ENCODE results near the gene RPP38. TPM values are rescaled to one million over a fixed set of nuclear protein-coding genes. Genes with fewer than 3 reads are reported as not detected.
A peak's percentile ranks its signal among the peaks of the same experiment; 100 is the strongest.

Gene RPP38
- total RNA-seq, 1 donor from 2014 or later, result 20.3 TPM

DNA sequence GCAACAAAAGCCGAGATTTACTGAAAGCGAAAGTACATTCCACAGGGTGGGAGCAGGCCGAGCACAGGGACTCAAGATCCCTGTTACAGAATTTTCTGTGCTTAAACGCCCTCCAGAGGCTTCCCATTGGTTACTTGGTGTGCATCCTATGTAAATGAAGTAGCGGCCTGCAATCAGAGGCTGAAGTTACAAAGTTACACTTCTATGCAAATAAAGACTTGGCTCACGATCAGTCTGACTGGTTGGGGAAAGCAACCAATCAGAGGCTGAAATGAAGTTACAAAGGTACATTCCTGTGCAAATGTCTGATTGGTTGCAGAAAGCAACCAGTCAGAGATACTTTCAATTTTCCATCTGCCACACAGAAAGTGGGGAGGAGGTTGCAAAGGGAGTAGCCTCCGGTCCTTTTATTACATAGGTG lies 12.6 kb upstream of the RPP38 start:
- H3K27me3 Mint-ChIP-seq (ENCODE audit: low read depth), result no peaks in the 10 kb centered on the region
- no peaks in the 10 kb centered on the region for H3K4me1 Mint-ChIP-seq (ENCODE audit: low read depth)
- DNase-seq (ENCODE audit: low spot score), result no peak
- H3K27ac Mint-ChIP-seq, result no peak overlapping the region
- H3K9me3 Mint-ChIP-seq, result no peaks in the 10 kb centered on the region
- no peak overlapping the region for H3K4me3 Mint-ChIP-seq (ENCODE audit: low read depth)
- intact Hi-C loops (cut with micrococcal nuclease), result no loop called here
- H3K36me3 Mint-ChIP-seq (ENCODE audit: low read depth), result no peaks in the 10 kb centered on the region

DNA sequence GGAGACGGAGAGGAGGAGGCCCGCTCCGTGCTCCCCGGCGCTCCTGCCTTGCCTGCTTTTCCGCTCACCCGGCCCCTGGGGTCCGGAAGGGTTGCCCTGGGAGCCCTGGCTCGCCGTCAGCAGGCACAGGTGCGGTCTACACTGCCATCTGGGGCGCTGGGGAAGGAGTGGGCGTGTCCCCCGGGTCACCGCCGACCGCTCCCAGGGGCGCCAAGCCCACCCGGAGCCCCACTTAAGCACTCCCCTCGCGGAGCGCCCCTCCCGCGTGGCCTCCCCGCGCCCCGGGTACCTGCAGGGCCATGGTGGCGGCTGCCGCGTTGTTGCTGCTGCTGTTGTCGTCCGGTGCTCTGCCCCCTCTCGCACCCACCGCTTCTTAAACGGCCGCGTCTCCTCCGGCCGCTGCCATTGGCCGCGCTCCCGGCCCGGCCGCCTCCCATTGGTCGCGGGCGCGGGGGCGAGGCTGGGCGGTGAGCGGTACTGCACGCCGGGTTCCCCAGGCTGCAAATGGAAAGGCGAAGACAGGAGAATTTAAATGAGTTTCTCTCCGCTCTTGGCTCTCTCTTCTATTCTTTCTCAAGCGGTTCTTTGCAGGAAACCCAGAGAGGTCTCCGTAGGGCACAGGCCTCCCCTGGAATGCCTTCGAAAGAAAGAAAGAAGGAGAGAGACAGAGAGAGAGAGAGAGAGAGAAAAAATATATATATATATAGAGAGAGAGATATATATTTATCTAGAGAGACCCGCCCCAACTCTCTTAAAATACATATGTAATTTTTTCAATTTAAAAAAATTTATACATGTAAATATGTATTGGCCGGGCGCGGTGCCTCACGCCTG lies 8.5 kb upstream of the RPP38 start, which contains the start of gene ACBD7:
Gene ACBD7 (minus strand): TSS at position 349 of the 834 bp plus-strand sequence. CDS start 48 bp downstream, at position 301.
- Mint-ChIP-seq H3K27me3 (ENCODE audit: low read depth) (peaks cover 7% of the 10 kb centered on the region), H3K4me3 (ENCODE audit: low read depth) (peak within 1 kb of the TSS; percentile 67), H3K36me3 (ENCODE audit: low read depth) (no peaks in the 10 kb centered on the region), H3K27ac (no peak within 1 kb of the TSS), H3K4me1 (ENCODE audit: low read depth) (no peaks in the 10 kb centered on the region), H3K9me3 (no peaks in the 10 kb centered on the region)
- intact Hi-C loops (cut with micrococcal nuclease), result loop anchor here (1.0 kb wide), 1 partner anchor 9 kb away; the partner anchor contains the start of gene RPP38
- peak; percentile 79 for DNase-seq (ENCODE audit: low spot score)

DNA sequence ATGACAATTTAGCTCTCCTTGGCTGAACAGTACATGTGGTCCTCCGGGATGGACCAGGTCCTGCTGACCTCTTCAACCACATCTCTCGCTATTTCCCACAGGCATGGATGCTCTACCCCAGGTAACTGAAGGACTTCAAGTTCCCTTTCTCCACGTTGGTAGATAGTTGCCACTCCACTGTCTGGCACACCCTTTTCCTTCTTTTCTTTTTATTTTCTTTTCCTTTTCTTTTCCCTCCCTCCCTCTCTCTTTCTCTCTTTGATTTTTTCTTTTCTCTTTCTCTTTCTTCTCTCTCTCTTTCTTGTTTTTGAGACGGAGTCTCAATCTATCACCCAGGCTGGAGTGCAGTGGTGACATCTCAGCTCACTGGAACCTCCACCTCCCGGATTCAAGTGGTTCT lies 5.7 kb upstream of the RPP38 start:
- no peak for DNase-seq (ENCODE audit: low spot score)
- Mint-ChIP-seq H3K9me3 (no peaks in the 10 kb centered on the region), H3K4me3 (ENCODE audit: low read depth) (no peak overlapping the region), H3K27ac (no peak overlapping the region), H3K36me3 (ENCODE audit: low read depth) (no peaks in the 10 kb centered on the region), H3K4me1 (ENCODE audit: low read depth) (peaks cover 1% of the 10 kb centered on the region), H3K27me3 (ENCODE audit: low read depth) (peaks cover 9% of the 10 kb centered on the region)
- intact Hi-C loops (cut with micrococcal nuclease), result no loop called here

DNA sequence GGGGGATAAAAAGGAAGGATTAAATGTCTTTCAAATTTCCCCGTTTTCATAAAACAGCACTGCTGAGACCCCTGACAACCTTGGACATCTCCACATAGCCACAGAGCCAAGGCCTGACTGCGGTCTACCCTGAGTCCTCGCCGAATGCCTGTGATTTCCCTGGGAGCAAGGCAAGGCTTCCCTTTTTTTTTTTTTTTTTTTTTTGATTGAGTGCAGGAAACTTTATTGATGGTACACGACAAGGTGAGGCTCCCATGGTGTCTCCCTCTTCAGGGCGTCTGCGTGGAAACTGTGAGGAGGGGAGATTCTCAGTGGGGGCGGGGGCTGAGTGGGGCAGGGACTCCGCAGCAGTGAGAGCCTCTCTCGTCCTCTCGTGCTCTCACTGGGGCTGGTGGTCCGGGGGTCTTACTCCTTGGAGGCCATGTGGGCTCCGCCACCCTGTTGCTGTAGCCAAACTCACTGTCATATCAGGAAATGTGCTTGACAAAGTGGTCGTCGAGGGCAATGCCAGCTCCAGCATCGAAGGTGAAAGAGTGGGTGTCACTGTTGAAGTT lies 4.2 kb upstream of the RPP38 start:
- Mint-ChIP-seq H3K4me1 (ENCODE audit: low read depth) (peaks cover 5% of the 10 kb centered on the region), H3K36me3 (ENCODE audit: low read depth) (peaks cover 5% of the 10 kb centered on the region), H3K27me3 (ENCODE audit: low read depth) (peaks cover 9% of the 10 kb centered on the region), H3K9me3 (no peaks in the 10 kb centered on the region), H3K4me3 (ENCODE audit: low read depth) (no peak overlapping the region), H3K27ac (no peak overlapping the region)
- no peak for DNase-seq (ENCODE audit: low spot score)
- intact Hi-C loops (cut with micrococcal nuclease), result no loop called here

DNA sequence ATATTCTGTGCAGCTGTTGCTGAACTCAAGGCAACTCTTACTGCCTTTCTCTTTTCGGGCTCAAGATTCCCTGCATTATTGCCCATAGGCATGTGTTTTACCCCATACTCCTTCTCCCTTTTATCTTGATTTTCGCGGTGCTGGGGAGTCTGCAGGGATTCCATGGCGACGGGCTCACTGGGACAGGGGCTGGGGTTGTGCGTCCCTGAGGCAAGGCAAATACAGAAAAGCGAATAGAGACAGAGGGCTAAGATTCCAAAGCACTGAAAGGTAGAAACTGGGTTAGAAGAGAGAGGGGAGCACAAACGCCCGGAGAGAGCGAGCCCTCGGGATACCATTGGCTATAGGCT lies 519 bp upstream of the RPP38 start:
- no peaks in the 10 kb centered on the region for H3K9me3 Mint-ChIP-seq
- H3K4me1 Mint-ChIP-seq (ENCODE audit: low read depth), result peaks cover 21% of the 10 kb centered on the region
- DNase-seq (ENCODE audit: low spot score), result no peak
- H3K4me3 Mint-ChIP-seq (ENCODE audit: low read depth), result peak overlapping the region; percentile 95
- peaks cover 24% of the 10 kb centered on the region for H3K36me3 Mint-ChIP-seq (ENCODE audit: low read depth)
- H3K27ac Mint-ChIP-seq, result peak overlapping the region; percentile 98
- peaks cover 5% of the 10 kb centered on the region for H3K27me3 Mint-ChIP-seq (ENCODE audit: low read depth)
- intact Hi-C loops (cut with micrococcal nuclease), result loop anchor here (1.0 kb wide), 6 partner anchors 8 to 142 kb away; partner anchors contain the start of genes ACBD7, DCLRE1C and MEIG1

DNA sequence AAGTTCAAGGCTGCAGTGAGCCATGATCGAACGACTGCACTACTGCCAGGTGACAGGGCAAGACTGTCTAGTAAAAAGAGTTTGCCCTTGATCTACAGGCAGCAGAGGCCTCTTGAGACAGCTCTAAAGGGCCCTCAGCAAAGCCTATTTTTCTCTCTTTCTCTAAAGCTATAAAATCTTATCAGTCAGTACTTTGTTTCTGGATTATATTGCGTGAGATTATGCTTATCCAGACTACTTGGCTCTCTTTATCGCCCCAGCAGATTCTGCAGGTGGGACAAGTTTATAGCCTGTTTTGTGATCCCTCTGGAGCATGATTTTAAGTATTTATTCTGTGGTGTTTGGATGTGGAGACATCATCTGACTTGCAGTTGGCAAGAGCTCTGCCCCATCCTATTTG lies 2.7 kb downstream of the RPP38 start:
- H3K27me3 Mint-ChIP-seq (ENCODE audit: low read depth), result peaks cover 2% of the 10 kb centered on the region
- no peak for DNase-seq (ENCODE audit: low spot score)
- H3K36me3 Mint-ChIP-seq (ENCODE audit: low read depth), result peaks cover 53% of the 10 kb centered on the region
- H3K9me3 Mint-ChIP-seq, result no peaks in the 10 kb centered on the region
- intact Hi-C loops (cut with micrococcal nuclease), result no loop called here
- peak overlapping the region; percentile 55 for H3K27ac Mint-ChIP-seq
- H3K4me3 Mint-ChIP-seq (ENCODE audit: low read depth), result peak overlapping the region; percentile 51
- H3K4me1 Mint-ChIP-seq (ENCODE audit: low read depth), result peaks cover 21% of the 10 kb centered on the region

DNA sequence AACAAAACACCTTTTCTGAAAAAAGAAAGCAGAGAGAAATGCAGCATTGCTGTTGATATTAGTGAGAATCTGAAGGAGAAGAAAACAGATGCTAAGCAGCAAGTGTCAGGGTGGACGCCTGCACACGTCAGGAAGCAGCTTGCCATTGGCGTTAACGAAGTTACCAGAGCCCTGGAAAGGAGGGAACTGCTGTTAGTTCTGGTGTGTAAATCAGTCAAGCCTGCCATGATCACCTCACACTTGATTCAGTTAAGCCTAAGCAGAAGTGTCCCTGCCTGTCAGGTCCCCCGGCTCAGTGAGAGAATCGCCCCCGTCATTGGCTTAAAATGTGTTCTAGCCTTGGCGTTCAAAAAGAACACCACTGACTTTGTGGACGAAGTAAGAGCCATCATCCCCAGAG lies 6.4 kb downstream of the RPP38 start:
- peaks cover 69% of the 10 kb centered on the region for H3K36me3 Mint-ChIP-seq (ENCODE audit: low read depth)
- no peaks in the 10 kb centered on the region for H3K27me3 Mint-ChIP-seq (ENCODE audit: low read depth)
- DNase-seq (ENCODE audit: low spot score), result no peak
- H3K27ac Mint-ChIP-seq, result peak overlapping the region; percentile 7
- peaks cover 22% of the 10 kb centered on the region for H3K4me1 Mint-ChIP-seq (ENCODE audit: low read depth)
- H3K9me3 Mint-ChIP-seq, result no peaks in the 10 kb centered on the region
- intact Hi-C loops (cut with micrococcal nuclease), result no loop called here
- no peak overlapping the region for H3K4me3 Mint-ChIP-seq (ENCODE audit: low read depth)

DNA sequence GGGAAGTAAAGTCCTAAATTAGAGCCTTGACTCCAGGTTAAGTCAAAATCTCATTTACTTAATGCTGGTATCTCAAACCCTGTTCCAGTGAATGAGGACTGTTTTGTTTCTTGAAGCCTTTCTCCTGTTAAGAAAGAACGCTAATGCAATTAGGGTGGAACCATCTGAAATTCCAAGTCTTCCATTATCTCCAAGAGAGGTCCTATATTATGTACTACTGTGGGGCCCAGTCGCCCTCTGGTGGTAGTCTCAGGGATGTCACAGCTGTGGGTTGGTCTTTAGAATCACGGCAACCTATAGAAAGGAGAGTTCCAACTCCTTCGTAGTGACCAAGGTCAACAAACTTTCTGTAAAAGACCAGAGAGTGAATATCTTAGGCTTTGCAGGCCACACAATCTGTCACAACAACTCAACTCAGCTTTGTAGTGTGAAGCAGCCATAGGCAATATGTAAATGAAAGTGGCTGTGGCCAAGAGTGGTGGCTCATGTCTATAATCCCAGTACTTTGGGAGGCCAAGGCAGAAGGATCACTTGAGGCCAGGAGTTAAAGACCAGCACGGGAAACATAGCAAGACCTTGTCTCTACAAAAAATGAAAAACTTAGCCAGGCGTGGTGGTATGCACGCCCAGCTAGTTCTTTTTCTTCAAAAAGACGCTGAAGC lies 9.3 kb downstream of the RPP38 start:
- no peaks in the 10 kb centered on the region for H3K9me3 Mint-ChIP-seq
- H3K4me1 Mint-ChIP-seq (ENCODE audit: low read depth), result peaks cover 6% of the 10 kb centered on the region
- intact Hi-C loops (cut with micrococcal nuclease), result loop anchor here (1.0 kb wide), 1 partner anchor 115 kb away; no protein-coding TSS in a partner anchor
- H3K36me3 Mint-ChIP-seq (ENCODE audit: low read depth), result peaks cover 65% of the 10 kb centered on the region
- H3K27ac Mint-ChIP-seq, result peak overlapping the region; percentile 28
- no peak overlapping the region for H3K4me3 Mint-ChIP-seq (ENCODE audit: low read depth)
- no peaks in the 10 kb centered on the region for H3K27me3 Mint-ChIP-seq (ENCODE audit: low read depth)
- peak; percentile 48 for DNase-seq (ENCODE audit: low spot score)

DNA sequence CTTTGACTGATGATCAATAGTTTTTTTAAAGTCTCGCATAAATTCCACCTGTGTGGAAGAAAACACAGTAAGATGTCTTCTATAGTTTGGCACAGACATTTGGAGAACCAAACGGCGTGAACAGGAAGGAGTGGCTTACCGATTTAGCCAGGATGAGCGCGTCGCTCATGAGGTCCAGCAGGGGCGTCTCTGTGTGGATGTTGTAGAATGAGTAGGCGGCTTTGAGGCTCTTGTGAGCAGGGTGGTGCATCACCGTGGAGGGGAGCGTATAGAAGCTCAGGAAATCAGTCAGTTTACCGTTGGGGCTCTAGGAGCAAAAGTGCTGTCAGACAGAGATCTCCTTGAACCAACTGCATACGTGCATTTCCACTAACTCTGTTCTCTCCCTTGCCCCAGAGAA lies 15.5 kb downstream of the RPP38 start:
- Mint-ChIP-seq H3K9me3 (no peaks in the 10 kb centered on the region), H3K4me3 (ENCODE audit: low read depth) (no peak overlapping the region), H3K4me1 (ENCODE audit: low read depth) (peaks cover 10% of the 10 kb centered on the region), H3K27ac (peak overlapping the region; percentile 3), H3K36me3 (ENCODE audit: low read depth) (peaks cover 39% of the 10 kb centered on the region), H3K27me3 (ENCODE audit: low read depth) (no peaks in the 10 kb centered on the region)
- intact Hi-C loops (cut with micrococcal nuclease), result no loop called here
- no peak for DNase-seq (ENCODE audit: low spot score)

DNA sequence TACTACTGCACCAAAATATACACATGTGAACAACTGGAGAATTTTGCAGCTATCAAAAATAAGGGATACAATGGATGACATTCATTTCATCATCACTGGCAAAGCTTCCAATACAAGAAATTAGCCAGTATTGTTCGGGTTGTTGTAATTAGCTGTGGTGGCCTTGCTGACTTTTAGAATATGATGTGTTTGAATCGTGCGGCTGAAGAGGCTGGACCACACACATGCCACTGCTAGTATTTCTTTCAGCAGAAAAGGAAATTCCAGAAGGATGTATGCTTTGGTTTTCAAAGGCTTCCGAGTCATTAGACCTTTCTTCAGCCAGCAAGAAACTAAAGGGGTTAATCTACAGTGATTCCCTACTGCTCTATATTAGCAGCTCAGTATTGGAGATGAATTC lies 16.6 kb downstream of the RPP38 start:
- H3K27ac Mint-ChIP-seq, result no peak overlapping the region
- intact Hi-C loops (cut with micrococcal nuclease), result no loop called here
- no peak for DNase-seq (ENCODE audit: low spot score)
- peaks cover 11% of the 10 kb centered on the region for H3K4me1 Mint-ChIP-seq (ENCODE audit: low read depth)
- H3K4me3 Mint-ChIP-seq (ENCODE audit: low read depth), result no peak overlapping the region
- peaks cover 30% of the 10 kb centered on the region for H3K36me3 Mint-ChIP-seq (ENCODE audit: low read depth)
- H3K27me3 Mint-ChIP-seq (ENCODE audit: low read depth), result no peaks in the 10 kb centered on the region
- no peaks in the 10 kb centered on the region for H3K9me3 Mint-ChIP-seq

DNA sequence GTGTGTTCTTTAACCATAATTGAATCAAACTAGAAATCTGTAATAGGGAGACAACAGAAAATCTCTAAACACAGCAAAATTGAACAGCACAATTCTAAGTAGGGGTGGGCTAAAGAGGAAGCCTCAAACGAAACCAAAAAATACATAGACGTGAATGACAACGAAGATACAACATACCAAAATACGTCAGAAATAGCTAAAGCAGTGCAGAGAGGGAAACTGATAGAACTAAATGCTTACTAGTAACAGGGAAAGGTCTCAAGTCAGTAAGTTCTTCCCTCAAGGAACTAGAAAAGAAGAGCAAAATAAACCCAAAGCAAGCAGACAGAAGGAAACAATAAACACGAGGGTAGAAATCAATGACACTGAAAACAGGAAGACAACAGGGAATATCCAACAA lies 19.1 kb downstream of the RPP38 start:
- Mint-ChIP-seq H3K27ac (no peak overlapping the region), H3K36me3 (ENCODE audit: low read depth) (peaks cover 24% of the 10 kb centered on the region), H3K4me3 (ENCODE audit: low read depth) (no peak overlapping the region), H3K9me3 (no peaks in the 10 kb centered on the region), H3K27me3 (ENCODE audit: low read depth) (no peaks in the 10 kb centered on the region), H3K4me1 (ENCODE audit: low read depth) (peaks cover 18% of the 10 kb centered on the region)
- intact Hi-C loops (cut with micrococcal nuclease), result no loop called here
- DNase-seq (ENCODE audit: low spot score), result no peak

DNA sequence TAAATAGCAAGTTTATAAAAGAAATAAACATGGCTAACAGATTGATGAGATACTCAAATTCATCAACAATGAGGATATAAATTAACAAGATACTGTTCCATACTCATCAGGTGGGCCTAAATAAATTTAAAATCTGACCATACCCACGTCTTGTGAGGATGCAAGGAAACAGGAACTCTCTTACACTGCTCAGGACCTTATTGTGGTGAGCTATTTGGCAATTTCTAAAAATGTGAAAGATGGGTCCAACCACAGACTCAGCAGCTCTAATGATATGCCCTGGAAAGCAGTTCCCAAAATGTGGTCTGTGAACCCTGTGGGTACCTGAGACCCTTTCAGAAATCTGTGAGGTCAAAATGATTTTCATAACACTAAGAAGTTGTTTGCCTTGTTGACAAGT lies 21.5 kb downstream of the RPP38 start:
- intact Hi-C loops (cut with micrococcal nuclease), result no loop called here
- Mint-ChIP-seq H3K4me1 (ENCODE audit: low read depth) (peaks cover 25% of the 10 kb centered on the region), H3K27me3 (ENCODE audit: low read depth) (no peaks in the 10 kb centered on the region), H3K27ac (no peak overlapping the region), H3K36me3 (ENCODE audit: low read depth) (peaks cover 31% of the 10 kb centered on the region), H3K4me3 (ENCODE audit: low read depth) (no peak overlapping the region), H3K9me3 (no peaks in the 10 kb centered on the region)
- DNase-seq (ENCODE audit: low spot score), result no peak

DNA sequence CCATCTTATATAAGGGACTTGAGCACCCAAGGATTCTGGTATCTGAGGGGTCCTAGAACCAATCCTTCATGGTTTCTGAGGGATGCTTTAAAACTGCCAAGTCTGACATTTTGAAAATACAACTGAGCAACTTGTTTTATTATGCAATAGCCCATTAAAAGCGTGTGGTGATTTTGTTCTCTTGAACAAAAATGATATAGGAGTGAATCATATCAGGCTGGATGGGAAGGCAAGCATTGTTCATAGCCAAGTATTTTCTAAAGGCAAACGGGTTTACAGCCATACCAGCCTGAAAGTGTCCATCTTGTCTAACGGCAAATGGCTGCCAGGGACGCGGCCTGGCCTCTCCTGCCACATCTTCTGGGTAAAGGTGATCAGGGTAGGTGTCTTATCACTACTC lies 23.4 kb downstream of the RPP38 start:
- Mint-ChIP-seq H3K27ac (no peak overlapping the region), H3K9me3 (no peaks in the 10 kb centered on the region), H3K4me1 (ENCODE audit: low read depth) (peaks cover 40% of the 10 kb centered on the region), H3K4me3 (ENCODE audit: low read depth) (no peak overlapping the region), H3K36me3 (ENCODE audit: low read depth) (peaks cover 39% of the 10 kb centered on the region), H3K27me3 (ENCODE audit: low read depth) (no peaks in the 10 kb centered on the region)
- intact Hi-C loops (cut with micrococcal nuclease), result loop anchor here (10.0 kb wide), 1 partner anchor 516 kb away; no protein-coding TSS in a partner anchor
- no peak for DNase-seq (ENCODE audit: low spot score)

All from activated T-helper 2 cell treated with anti-CD3 and anti-CD28 coated beads, Interferon-gamma antibody, Interleukin-2, Interleukin-4, amounts not matched to agents 10 μg/mL and 5 μg/mL and 100 μg/mL, durations not matched to agents 14 hours and 24 hours and 36 hours (primary cell).